ENCODE measurements around the gene CNTN6. TPM values are rescaled to one million over a fixed set of nuclear protein-coding genes. Genes with fewer than 3 reads are reported as not detected.

Gene CNTN6
- total RNA-seq, 4 donors from 2014 or later: not detected

DNA sequence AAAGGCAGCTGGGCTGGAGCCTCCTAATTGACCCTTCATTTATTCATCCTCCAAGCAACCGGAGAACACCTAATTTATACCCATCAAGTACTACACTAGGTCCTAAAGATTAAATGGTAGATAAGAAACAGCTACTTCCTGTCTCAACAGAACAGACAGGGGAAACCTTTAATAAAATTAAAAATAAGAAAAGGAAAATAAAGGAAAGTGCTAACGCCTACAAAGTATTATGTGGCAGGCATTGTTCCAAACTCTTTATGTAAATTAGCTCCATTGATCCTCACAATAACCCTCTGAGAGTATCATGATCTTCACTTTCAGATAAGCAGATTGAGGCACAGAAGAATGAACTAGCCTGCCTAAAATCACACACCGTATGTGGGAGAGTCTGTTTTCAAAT, 139.5 kb downstream of the CNTN6 start:
- 42 to 56% methylated on average over 3 of the region's 3 CpGs for WGBS, 2 donors
- no peak overlapping the region for H3K4me3 ChIP-seq
- H3K9me3 ChIP-seq: no peaks in the 10 kb centered on the region
- H3K36me3 ChIP-seq: no peaks in the 10 kb centered on the region
- DNase-seq: no peak
- no peaks in the 10 kb centered on the region for H3K27me3 ChIP-seq
- no peak overlapping the region for H3K27ac ChIP-seq
- intact Hi-C loops (cut with DNase I): no loop called here
- H3K4me1 ChIP-seq: no peaks in the 10 kb centered on the region
- TF ChIP-seq POLR2A (IDR thresholded peaks at IDR 0.05): no peak
- TF ChIP-seq CTCF (IDR thresholded peaks at IDR 0.05): no peak

GRCh38 chr3:1235526-1236120, 142.8 kb downstream of the CNTN6 start:
- 56 to 83% methylated on average over 5 to 8 of the region's 8 CpGs for WGBS, 2 donors
- no peak for DNase-seq

GRCh38 chr3:1251282-1252060, 158.6 kb downstream of the CNTN6 start:
- Histone ChIP-seq H3K36me3 (no peaks in the 10 kb centered on the region), H3K4me1 (no peaks in the 10 kb centered on the region), H3K4me3 (no peak overlapping the region), H3K9me3 (peaks cover 0 to 5% (median 0%) of the 10 kb centered on the region in 3 donors), H3K27ac (no peak overlapping the region), H3K27me3 (no peaks in the 10 kb centered on the region)
- intact Hi-C loops (cut with DNase I): no loop called here
- TF ChIP-seq CTCF (IDR thresholded peaks at IDR 0.05): no peak
- no peak for TF ChIP-seq POLR2A (IDR thresholded peaks at IDR 0.05)
- no peak for DNase-seq
- 57 to 66% methylated on average over 5 of the region's 5 CpGs for WGBS, 2 donors

More at GRCh38 chr3:1235526-1236120, 142.8 kb downstream of the CNTN6 start:
- Histone ChIP-seq H3K27me3 (no peaks in the 10 kb centered on the region), H3K27ac (no peak overlapping the region), H3K9me3 (no peaks in the 10 kb centered on the region), H3K4me3 (no peak overlapping the region), H3K4me1 (no peaks in the 10 kb centered on the region), H3K36me3 (no peaks in the 10 kb centered on the region)
- TF ChIP-seq POLR2A (IDR thresholded peaks at IDR 0.05): no peak
- intact Hi-C loops (cut with DNase I): no loop called here

- no peak for TF ChIP-seq CTCF (IDR thresholded peaks at IDR 0.05)
- TF ChIP-seq POLR2A (IDR thresholded peaks at IDR 0.05): no peak
- H3K27me3 ChIP-seq: no peaks in the 10 kb centered on the region
- H3K9me3 ChIP-seq: peaks cover 0 to 5% (median 0%) of the 10 kb centered on the region in 3 donors
- no peak overlapping the region for H3K4me3 ChIP-seq
- H3K36me3 ChIP-seq: no peaks in the 10 kb centered on the region
- DNase-seq: no peak
- intact Hi-C loops (cut with DNase I): no loop called here
- H3K27ac ChIP-seq: no peak overlapping the region
- H3K4me1 ChIP-seq: no peaks in the 10 kb centered on the region
These were observed 159.2 kb downstream of the CNTN6 start for GRCh38 chr3:1252061-1252430.

DNA sequence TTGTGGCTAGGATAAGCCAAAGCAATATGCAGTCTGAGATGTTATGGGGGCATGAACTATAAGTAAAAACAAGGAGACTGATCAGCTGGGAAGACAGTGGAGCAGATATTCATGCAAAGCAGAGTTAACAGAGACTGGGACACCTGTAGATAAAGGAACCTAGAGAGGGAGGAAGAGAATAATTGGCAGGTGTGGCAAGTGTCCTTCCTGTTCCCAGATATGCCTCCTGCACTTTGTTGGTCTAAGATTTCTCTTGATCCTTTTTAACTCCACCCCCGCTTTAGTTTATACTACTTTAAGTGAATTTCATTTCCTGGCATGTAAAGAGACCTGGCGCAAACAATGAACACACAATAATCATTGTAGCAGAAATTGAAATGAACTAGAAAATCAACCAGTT, 169.4 kb downstream of the CNTN6 start:
- Histone ChIP-seq H3K27ac (no peak overlapping the region), H3K4me1 (no peaks in the 10 kb centered on the region), H3K36me3 (no peaks in the 10 kb centered on the region), H3K9me3 (no peaks in the 10 kb centered on the region), H3K4me3 (no peak overlapping the region), H3K27me3 (no peaks in the 10 kb centered on the region)
- WGBS, 2 donors: 73 to 80% methylated on average over 2 of the region's 2 CpGs
- DNase-seq: no peak
- intact Hi-C loops (cut with DNase I): no loop called here
- TF ChIP-seq CTCF (IDR thresholded peaks at IDR 0.05) (no peak), POLR2A (IDR thresholded peaks at IDR 0.05) (no peak)
